Stimulated activated CD8-positive, alpha-beta memory T cell treated with anti-CD3 and anti-CD28 coated beads, Interleukin-2, amount 100 ng/mL, for 1 hour (primary cell): ENCODE results near the gene ASPRV1.
"Not testable (repeated sequence)": the region's sequence is repeated elsewhere in the genome, so short reads cannot be mapped to it uniquely, and the experiment has no call there.

ENCODE experiments used
- DNase-seq, 2 donors: peaks; one replicate each; pipeline ENCODE4 v3.0.0-alpha.2; 2020; ENCODE audit warnings: low read depth in 2 of 2

The ASPRV1 gene

DNA sequence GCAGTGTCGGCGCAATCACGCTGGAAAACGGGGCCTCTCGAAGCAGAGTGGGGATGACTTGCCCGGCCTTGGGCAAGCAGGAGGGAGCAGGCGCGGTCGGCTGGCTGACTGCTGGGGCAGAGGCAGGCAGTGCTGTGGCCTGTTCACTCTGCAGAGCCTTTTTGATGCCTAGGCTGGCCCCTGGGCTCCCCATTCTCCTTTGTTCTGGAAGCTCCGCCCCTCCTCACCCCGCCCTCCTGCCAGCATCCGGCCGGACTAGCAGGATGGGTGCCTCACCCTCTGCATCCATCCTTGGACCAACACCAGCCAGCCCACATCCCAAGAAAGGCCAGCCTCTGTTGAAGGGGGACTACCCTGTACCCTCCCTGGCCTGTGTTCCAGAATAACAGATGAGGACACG lies at the start of gene ASPRV1:
Gene ASPRV1, minus strand, starts transcription at position 136 of the 400 bp plus-strand sequence. CDS start 195 bp downstream, outside the sequence.
- DNase-seq, result no peak

- DNase-seq, result no peak
These were observed 49.2 kb upstream of the ASPRV1 start for GRCh38 chr2:70010576-70011111.

- no peak for DNase-seq
These were observed 48.5 kb upstream of the ASPRV1 start for GRCh38 chr2:70009762-70010575.

DNA sequence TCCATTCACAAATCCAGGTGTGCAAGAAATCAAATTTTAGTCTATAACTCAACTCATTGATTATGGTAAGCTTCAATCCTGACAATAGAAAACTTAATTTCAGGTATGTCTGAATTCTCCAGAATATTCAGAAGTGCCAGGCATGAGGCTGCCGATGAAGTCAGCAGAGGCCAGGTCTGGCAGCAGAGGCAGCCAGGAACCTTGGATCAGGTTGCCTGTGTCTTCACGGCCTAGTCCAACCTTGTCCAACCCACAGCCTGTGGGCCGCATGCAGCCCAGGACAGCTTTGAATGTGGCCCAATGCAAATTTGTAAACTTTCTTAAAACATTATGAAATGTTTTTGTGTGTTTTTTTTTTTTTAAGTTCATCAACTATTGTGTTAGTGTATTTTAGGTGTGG lies 46.9 kb upstream of the ASPRV1 start:
- no peak for DNase-seq

GRCh38 chr2:70007151-70007550 lies 45.7 kb upstream of the ASPRV1 start:
- no peak for DNase-seq

DNA sequence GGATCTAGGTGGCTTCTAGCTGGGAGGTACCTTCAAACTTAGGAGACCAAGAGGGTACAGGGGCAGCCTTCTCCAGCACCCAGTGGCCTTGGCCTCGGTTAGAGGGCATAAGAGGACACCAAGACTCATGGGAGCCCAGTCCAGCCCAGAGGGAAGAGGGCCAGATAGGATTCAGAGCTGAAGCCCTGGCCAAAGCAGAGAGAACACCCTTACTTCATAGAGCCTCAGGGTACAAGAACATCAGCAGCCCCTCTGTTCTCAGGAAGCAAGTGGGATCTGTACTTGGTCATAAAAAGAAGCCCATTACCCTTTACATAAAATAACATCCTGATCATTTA lies 45.0 kb upstream of the ASPRV1 start:
- no peak for DNase-seq

DNA sequence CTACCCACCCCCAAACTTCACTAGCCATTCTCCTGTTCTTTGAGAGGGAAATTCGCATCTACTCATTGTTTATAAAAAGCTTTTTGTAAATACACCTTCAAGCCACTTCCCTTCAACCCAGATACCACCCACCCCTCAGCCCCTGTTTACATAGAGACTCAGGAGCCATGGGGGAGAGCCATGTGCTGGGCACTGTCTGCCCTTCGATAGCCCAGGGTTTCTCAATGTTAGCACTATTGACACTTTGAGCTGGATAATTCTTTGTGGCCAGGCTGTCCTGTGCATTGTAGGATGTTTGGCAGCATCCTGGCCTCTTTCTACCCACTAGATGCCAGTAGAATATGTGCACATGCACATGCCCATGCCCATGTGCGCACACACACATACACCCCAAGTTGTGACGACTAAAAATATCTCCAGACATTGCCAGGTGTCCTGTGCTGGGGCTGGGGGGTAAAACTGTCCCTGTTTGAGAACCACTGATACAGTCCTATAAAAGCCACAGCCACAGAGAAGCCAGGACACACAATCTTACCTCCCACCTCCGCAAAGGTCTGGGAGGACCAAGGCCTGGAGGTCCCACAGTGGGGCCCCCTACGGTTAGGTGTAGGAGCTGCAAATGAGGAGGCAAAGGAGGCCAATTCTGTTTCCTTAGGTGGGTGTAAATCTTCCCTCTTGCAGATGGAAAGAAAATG lies 44.5 kb upstream of the ASPRV1 start:
- no peak for DNase-seq

DNA sequence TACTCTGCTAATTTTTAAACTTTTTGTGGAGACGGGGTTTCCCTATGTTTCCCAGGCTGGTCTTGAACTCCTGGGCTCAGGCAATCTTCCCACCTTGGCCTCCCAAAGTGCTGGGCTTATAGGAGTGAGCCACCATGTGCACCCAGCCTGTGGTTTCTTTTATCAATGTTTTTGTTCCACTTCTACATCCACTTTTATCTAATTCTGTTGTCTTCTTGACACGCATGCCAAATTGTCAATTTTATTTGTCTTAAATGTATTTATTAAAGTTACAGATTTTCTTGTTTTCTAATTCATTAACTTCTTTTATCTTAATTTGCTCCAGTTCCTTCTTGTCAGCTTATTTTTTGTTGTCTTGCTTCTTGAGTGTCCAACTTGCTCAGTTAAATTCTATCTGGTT lies 43.8 kb upstream of the ASPRV1 start:
- DNase-seq, result no peak

- no peak for DNase-seq
These were observed 41.8 kb upstream of the ASPRV1 start for GRCh38 chr2:70003093-70003830.

GRCh38 chr2:70002241-70002899 lies 40.9 kb upstream of the ASPRV1 start:
- no peak for DNase-seq

DNA sequence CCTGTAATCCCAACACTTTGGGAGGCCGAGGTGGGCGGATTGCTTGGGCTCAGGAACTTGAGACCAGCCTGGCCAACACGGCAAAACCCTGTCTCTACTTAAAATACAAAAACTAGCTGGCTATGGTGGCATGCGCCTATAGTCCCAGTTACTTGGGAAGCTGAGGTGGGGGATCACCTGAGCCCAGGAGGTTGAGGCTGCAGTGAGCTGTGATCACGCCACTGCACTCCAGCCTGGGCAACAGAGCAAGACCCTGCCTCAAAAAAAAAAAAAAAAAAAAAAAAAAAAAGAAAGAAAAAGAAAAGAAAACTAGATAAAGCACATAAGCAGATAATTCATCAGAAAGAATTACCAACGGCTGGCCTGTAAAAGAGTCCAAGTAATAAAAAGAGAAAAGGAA lies 39.1 kb upstream of the ASPRV1 start:
- not testable (repeated sequence) for DNase-seq

DNA sequence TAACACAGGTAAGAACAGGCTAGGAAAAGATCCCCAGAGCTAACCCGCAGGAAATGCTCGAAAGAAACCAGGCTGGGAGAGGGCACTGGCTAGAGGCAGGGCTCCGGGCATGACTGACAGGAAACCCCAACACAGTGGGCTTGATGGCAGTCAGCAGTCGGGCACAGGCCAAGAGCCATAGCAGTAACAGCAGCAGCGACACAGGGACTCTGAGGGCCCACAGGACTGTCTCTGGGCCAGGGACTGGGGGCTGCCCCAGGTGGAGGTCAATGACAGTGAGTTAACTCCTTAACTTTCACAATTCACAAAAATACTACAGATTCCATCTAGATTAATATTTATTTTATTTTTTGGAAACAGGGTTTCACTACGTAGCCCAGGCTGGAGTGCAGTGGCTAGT lies 37.3 kb upstream of the ASPRV1 start:
- no peak for DNase-seq

GRCh38 chr2:69997015-69997830 lies 35.8 kb upstream of the ASPRV1 start:
- no peak for DNase-seq

DNA sequence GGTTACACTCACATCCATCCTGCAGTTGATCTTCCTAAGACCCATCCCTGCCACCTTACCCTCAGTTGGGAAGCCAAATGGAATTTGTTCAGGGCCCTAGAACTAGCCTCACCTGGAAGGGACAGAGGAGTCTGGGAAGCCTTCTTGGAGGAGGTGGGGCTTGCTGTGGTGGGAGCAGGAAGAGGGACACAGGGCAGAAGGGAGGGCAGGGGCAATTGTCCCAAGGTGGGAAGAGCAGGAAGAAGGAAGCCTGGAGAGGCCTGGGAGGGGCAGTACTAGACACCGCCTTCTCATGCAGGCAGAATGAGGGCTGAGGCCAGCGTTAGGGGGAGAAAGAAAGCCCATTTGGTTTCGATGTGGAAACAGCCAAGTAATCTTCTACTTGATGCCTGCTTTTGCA lies 34.1 kb upstream of the ASPRV1 start:
- no peak for DNase-seq

DNA sequence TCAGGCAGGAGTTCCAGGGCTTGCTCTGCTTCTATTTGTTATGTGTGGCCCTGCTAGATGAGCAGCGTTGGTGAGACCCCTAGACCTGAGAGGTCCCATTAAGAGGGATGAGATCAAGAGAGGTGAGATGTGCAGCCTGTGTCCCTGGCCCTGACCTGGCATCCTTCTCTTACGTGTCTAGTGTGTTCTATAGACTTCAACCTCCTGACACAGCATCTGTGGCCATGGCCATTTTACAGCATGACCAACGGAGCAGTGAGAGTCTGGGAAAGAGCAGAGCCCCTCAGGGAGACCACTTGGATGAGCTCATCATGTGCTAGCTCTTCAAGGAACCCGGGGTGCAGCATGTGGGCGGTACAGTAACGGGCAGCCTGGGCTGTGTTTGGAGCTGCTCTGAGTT lies 32.7 kb upstream of the ASPRV1 start:
- no peak for DNase-seq

DNA sequence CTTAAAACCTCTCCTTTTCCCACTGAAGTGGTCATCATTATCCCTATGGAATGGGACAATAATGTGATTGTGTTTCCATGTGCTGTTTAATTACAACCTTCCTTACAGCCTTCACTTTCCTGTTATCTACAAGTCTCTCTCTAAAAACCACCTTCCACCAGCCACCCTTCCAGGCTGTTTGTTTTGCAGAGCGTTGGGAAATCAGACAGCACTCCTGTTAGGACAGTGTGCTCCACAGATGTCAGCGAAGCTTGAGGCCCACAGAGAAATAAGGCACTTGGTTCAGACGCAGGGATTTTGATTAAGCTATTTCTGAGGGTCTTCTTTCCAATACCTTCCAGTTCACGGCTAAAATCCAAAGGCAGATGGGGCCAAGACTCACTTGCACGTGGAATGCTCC lies 32.3 kb upstream of the ASPRV1 start:
- no peak for DNase-seq

DNA sequence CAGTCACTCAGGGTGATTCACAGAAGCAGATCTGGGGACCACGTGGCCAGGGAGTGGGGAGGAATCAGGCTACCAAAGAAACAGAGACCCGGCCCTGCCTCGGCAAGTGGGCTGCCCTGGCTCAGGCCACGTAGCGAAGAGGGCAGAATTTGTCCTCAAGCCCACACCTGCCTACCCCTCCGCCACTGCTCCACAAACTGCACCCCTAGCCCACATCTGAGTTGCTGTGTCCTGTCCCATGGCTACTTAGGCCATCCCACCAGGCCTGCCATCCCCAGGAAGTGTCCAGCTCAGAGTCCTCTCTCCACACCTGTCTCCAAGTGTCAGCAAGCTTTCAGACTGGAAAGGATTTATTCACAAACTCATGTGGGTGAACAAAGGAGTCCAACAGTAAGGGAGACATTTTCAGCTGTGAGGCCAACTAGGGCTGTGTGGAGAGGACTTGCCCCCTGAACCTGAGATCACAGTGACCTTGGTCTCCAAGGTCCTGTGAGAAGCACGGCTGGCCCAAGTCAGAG lies 31.7 kb upstream of the ASPRV1 start:
- no peak for DNase-seq

GRCh38 chr2:69992310-69993047 lies 31.0 kb upstream of the ASPRV1 start:
- no peak for DNase-seq

- DNase-seq, result no peak
These were observed 28.1 kb upstream of the ASPRV1 start for GRCh38 chr2:69989441-69990105.

DNA sequence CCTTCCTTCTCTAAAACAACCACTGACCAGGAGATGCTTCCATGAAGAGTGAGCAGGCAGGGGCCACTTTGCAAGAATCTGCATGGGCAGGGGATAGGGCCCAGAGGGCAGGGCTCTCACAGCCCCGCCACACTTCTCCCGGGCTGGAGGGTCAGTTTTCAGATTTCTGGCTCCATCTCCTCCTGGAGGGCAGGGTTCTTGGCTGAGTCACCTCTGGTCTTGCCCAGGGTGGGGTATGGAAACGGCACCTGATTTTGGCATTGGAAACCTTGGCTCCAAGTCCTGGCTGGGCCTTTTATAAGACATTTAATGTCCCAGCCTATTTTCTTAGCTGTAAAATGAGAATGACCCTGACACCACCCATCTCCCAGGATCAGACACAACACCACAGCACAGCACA lies 27.6 kb upstream of the ASPRV1 start:
- no peak for DNase-seq
